SHP77 (cell line): Measurements from ENCODE around the gene TUBB2B.

Experiments
- DNase-seq, 2 experiments: peaks; one replicate each; lab custom pipeline; 2025; lab: John Stamatoyannopoulos, UW

Gene TUBB2B

DNA sequence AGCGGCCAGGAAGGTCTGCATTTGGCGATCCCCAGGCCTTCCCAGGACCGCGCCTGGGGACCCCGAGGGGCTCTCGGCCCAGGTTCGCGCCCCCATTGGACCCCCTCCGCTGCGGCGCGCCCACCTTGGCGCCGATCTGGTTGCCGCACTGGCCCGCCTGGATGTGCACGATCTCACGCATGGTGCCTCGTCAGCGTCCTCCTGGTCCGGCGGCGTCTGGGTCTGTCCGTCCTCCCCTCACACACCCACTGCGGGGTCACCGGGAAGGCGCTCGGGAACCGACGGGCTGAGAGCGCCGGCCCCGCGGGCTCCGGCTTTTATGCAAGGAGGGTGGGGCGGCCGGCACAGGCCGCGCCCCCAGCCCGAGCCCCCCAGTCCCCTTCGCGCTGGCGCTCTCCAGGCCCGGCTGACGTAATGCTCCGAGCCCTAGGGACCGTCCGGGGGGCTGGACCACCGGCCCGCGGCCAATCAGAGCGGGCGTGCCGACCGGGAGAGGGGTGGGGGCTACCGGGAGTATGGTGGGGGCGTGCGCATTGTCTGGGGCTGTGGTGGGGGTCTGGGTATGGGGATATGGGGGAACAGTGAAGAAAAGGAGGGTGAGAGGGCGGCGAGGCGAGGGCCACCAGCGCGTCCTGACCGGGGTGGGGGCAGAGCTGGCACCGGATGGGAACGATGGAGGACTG is at the start of gene TUBB2B:
TSS of gene TUBB2B (minus strand) at position 291 of the 683 bp plus-strand sequence. CDS start at position 181, 110 bp downstream.
- DNase-seq, result peak; percentile 88 to 93

DNA sequence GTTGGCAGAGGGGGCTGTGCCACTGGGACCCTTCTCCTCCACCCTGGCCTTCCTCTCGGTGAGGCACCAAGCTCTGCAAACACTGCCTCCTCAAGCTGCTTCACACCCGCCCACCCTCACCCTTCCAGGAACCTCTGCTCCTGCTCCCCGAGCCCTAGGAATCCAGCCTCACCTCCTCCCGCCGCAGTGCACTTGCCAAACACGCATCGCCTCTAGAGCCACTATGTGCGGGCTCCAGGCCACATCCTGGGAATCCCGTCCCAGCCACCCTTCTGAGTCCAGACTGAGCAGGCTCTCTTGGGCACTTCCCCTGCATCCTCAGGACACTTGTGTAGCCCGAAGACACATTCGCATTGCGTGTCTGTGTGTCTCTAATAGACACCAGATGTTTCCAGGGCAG is 49.8 kb upstream of the TUBB2B start:
- no peak for DNase-seq

DNA sequence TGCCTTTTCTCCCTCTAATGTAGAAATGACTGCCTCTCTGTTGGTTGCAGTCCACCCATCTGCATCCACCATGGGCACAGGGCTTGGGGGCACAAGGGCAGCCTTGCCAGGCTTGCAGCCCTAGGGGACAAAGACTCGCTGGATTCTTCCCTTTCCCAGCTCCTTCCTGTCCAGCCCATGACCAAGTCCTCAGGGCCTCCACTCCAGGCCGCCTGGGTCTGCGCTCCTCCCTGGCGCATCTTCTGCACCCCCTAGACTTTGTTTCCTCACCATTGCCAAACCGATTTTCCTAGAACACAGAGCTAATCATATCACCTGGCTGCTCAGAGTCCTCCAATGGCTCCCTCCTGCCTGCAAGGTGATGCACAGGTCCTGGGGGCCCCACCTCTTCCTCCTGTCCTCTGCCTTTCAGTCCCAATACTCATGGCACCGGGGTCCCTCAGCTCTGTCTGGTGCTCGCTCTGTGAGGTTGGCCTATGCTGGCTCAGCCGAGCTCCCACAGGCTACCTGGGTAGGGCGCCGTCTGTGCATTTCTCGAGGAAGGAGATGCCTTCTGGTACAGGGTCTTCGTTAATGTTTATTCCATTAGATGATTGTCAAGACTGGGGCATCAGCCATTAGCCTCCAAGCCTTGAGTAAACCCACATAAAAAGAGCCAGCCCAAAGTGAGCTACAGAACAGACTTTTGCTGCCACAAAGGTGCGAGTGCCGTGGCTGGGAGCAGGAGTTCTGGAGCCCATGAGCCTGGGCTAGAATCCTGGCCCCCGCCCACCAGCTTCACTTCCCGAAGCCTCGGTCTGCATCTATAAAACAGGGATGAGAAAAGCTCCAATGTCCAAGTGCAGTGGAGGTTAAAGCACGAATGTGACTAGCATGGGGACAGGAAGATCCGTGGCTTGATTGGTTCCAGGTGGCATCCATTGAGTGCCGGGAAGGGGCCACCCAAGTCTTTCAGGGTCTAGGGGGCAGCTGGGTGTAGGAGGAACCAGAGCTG is 49.0 kb upstream of the TUBB2B start:
- no peak for DNase-seq

DNA sequence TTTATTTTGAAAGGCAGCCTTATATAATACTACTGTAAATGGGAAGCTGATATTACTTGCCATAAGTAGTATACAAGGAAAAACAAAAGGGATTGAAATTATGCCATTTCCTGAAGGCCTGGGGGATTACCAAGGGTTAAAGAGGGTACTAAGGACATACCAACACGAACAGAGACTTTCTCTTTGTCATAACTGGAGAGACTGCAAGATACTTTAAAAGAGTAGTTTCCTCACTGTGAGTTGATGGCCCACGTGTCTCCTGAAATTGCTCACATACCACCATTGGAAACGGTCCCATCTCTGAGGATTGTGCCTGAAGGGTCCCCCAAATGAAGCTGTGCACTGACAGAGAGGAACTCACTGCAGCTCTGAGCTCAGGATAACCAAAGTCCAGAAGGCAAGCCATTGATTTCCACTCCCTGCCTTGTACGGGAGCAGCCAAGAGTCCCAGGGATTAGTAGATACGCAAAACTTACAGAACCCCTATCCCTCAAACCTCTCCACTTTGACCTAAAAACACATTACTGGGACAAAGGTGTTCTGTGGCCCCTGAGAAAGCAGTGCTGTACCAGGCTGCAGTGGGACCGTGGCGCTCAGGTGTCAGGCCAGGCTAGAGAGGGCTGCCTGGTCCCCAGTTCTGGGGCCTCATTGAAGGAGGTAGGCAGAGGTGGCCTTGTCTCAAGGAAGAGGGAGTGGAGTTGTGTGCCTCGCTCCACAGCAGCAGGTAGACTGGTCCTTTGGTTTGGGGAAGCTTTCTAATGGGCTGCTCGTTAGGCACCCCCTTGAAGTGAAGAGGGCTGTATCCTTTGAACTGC is 46.5 kb upstream of the TUBB2B start:
- DNase-seq, result no peak

DNA sequence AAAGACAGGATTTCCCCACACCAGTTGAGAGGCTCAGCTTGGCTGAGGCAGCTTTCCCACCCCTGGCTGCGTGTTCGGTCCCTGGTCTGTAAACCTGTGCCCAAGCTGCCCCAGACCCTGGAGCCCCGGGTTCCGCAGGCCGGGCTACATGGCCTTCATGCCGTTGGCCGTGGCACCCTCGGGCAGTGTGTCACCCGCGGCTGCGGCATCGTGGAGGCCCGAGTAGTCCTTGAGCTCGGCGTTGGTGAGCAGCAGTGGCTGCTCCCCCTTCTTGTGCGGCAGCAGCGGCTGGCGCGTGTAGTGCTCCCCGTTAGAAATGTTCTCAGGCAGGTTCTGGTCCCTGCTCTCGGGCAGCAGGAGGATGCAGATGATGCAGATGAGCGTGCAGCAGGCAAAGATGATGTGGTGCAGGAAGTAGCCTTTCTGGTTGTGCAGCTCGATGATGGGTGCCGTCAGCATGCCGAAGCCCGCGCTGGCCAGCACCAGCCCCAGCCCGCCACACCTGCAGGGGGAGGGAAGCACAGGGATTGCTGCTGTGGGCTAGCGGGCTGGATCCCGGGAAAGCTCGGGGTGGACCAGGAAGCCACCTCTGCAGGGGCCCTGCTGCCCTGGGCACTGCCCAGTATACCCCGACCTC is 45.6 kb upstream of the TUBB2B start:
- no peak for DNase-seq

DNA sequence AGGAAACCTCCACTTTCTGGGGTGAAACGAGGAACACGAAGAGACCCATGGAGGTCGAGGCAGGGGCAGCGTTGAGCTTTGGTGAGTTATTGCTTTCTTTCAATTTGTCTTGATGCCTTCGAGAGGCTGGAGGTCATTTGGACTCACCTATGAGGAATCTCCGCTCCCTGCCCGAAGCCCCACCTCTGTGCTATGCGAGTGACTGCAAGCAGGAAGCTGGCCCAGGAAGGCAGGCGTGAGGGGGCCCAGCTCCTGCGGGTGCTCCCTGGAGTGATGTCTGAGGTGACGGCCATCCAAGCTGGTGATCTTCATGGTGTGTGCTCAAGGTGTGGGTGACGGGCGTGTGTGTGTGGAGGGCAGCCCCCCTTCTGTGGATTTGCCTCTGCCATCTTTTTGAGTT is 44.3 kb upstream of the TUBB2B start:
- no peak for DNase-seq

DNA sequence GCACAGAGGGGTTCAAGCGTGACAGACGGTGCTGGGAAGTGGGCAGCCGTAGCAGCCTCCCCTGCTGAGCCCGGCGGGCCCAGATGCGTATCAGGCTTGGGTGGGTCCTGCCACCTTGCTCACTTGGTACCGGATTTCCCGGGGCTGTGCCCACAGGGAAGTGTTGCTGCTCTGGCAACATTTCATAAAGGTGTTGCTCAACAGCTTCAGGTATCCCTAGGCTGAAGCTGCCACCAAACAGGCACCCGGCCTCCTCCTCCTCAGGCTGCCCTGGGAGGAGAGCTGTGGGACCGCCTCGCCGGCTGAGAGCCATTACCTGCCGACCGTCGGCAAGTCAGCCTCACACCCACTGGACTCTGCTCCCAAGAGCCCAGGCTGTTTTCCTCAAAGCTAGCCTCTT is 42.8 kb upstream of the TUBB2B start:
- DNase-seq, result no peak

DNA sequence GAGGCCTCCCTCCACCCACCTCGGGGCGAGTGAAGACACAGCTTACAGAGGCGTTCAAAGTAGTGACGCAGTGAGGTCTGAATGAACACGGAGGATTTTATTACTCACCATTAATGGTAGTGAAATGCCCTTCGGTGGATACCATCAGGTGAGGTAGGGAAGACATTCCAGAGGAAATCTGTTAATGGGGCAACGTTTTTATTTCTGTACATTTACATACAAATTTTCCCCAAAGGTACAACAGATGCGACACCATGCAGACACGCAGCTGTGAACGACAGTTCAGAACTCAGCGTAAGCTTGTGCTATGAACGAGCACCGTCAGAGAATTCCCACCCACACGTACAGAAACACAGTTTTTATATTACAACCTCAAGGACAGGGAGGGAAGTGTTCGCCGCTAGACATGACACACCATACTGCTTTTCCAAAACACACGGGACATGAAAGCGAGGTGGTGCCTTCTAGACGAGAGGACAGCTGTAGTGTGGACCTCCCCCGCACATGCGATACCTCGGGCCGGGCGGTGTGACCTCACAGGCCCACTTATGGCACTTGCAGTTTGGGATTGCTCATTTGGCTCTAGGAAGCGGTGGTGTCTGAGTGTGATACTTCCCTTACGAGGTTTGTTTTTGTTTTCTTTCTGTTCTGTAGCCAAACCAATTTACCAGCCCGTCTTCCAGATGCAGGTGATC is 42.0 kb upstream of the TUBB2B start:
- DNase-seq, result no peak

DNA sequence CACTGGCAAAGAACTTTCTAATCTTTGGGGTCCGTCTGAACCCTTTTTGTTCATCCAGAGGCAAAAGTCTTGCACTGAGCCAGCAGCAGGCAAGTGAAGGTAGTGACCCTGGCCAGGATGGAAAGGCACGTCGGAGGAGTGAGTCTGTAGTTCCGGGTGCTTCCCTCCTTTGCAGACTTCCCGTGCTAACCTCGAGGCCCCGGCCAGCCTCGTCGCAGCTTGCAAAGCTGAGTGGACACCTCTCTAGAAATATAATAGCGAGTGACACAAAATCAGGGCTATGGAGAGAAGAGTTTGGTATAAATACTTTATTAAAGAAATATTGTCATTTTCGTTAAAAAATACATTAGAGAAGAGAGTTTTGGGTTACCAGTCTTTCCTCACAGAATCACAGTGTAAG is 41.2 kb upstream of the TUBB2B start:
- no peak for DNase-seq

DNA sequence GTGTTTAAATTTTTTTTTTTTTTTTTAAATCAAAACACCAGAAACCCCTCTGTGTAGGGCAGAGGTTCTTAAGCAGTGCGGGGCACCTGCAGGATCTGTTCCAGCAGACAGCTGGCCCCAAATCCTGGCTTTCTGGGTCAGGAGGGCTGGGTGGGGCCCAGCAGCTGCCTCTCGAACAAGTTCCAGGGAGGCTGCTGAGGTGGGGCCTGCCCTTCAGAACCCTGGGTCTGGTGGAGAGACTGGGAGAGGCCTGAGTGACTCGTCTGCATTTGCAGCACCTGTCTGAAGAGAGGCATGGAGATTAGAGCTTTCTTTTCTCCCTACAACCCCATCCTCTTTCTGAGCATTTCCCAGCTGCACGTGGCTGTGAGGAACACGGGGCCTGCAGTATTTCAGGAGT is 39.7 kb upstream of the TUBB2B start:
- no peak for DNase-seq

DNA sequence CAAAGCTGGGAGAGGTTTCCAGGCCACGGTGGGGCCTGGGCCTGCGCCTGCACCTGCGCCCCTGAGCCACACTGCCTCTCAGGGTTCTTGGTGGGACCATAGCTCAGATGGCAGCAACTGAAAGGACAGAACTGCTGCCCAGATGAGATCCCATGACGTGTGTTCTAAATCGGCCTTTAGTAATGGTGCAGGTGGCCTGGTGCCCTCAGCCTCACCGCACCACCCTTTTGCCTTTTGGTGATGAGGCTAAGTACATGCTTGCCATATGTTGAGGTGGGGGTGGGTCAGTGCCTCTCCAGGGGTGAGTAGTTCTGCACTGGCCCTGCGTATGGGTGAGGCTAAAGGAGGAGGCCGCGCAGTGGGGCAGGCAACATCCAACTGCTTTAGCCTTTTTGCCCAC is 38.7 kb upstream of the TUBB2B start:
- DNase-seq, result no peak

DNA sequence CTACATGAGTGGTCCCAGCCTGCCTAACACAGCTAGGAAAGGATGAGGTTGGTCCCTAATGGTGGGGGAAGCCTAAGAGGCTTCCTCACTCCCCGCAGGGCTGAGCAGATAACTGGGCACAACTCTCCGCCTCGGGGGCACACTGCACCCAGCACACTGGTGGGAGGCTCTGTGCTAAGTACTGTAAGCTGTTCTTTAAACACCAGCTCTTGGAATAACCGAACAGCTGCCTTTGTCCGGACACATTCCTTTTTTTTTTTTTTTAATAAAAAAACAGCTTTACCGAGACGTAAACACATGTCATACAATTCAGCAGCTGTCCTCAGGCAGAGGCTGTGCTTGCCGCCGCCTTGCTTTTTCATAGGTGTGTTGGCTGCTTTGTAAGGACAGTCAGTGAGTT is 38.2 kb upstream of the TUBB2B start:
- DNase-seq, result no peak

DNA sequence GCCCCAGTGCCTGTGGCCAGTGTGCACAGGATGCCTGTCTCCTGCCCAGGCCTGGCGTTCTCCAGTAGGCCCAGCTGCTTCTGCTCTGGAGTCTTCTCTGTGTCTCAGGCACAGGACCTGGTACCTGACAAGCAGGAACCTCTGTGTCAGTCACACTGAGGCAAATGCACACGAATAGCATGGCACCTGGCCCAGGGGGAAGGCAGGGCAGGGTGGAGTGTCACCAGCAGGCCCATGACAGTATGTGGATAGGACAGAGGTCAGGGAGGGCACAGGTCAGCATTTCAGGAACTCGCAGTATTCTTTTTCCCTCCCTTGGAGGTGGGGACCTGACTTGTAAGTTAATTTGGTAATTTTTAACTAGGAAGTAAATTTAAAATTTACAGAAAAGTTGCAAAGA is 36.9 kb upstream of the TUBB2B start:
- DNase-seq, result no peak

DNA sequence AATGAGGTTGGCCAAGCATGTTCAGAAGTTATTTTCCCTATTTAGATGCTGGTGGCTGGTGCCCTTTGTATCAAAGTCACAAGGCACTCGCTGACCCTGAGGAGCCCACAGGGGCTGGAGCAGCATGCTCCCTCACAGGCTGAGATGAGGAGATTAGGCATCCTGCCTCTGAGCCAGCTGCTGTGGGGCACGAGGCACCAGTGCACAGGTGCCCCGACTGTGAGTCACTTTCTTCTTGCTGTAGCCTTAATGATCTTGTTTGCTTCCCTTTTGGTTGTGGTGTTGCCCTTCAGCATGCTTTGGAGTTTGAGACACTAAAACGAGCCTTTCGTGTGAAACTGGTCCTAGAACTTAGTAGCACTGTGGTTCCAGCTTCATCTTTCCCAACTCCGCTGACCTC is 35.6 kb upstream of the TUBB2B start:
- DNase-seq, result no peak

DNA sequence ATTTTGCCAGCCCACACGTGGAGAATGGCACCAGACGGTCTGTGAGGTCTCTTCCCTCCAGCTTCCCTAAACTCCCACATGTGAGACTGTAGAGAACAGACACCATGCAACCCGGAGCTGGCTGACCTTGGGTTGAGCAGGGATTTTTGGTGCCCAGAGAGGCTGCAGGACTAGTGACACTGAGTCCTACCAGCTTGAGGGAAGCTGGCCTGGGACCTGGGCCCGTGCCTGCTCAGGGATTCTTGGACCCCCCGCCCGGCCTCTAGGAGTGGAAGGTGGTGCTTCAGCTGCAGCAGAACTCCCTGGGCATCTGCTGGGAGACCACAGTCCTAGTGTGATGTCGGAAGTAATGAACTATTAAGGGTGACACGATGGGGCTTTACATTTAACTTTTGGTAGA is 34.5 kb upstream of the TUBB2B start:
- no peak for DNase-seq

DNA sequence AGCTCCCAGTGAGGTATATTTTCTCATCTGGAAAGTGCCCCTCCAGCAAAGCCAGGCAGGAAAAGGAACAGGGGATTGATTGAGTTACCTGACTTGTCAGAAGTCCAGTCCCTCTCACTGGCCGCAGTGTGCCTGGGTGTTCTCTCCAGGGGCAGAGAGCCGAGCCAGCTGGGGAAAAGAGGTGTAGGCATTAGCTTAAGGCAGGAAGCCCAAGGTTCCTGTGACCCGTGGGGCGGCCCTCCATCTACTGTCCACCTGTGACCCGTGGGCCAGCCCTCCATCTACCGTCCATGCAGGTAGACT is 34.0 kb upstream of the TUBB2B start:
- DNase-seq, result no peak

DNA sequence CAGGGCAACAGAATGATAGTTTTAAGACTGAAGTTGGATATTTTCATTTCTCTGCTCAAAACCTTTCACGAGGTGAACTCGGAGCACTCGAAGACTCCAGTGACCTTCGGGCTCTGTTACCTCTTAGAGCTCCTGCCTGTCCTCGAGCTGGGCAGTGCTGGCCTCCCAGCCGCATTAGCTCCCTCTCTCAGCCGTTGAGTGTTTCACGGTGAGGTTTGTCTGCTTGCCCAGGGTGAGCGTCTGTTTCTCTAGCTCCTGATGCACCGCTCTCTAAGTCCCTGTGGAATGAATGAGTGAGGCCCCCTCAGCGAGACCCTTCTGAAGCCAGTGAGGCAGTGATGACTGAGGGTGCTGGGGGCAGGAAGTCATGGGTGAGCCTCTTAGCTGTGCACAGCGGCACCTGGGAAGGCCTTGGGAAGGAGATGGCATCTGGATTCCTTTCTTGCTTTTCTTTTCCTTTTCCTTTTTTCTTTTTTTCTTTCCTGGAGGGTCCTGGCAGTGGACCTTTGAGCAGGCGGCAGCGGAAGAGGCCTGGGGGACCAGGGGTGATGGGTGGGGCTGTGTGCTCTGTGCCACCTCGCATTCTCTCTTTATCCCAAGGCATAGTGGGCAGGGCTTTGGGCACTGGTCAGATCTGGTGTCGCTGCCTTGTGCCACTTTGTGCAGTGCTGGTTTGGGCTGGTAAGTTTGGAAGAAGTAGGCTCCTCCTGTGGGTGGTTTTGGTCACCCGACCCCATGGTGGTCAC is 33.5 kb upstream of the TUBB2B start:
- no peak for DNase-seq

DNA sequence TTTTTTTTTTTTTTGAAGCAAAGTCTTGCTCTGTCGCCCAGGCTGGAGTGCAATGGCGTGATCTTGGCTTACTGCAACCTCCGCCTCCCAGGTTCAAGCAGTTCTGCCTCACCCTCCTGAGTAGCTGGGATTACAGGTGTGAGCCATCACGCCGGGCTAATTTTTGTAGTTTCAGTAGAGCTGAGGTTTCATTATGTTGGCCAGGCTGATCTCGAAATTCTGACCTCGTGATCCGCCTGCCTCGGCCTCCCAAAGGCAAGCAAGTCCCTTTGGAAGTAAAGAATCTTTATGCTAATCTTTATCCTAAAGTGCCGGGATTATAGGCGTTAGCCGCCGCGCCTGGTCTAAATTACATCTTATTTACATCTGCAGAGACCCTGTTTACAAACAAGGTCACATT is 32.8 kb upstream of the TUBB2B start:
- DNase-seq, result no peak

DNA sequence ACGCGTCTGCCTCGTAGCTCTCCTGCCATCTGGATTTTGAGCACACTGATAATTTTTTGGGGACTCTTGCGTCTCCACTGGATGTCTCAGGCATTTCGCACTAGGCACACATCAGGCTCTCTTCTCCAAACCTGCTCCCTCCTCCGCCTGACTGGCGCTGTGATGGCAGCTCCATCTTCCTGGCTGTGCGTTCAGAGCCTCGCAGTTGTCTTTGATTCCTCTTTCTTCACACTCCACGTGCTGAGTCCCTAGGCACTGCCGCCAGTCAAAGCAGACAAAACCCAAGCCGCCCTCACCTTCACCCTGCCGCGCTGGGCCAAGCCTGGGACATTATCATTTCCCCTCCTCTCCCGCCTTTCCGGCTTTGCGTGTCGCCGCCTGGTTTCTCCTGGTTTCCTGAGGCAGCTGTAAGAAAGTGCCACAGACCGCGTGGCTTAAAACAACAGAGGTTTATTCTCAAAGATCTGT is 32.1 kb upstream of the TUBB2B start:
- peak in 1 of 2 experiments; percentile 21 for DNase-seq

DNA sequence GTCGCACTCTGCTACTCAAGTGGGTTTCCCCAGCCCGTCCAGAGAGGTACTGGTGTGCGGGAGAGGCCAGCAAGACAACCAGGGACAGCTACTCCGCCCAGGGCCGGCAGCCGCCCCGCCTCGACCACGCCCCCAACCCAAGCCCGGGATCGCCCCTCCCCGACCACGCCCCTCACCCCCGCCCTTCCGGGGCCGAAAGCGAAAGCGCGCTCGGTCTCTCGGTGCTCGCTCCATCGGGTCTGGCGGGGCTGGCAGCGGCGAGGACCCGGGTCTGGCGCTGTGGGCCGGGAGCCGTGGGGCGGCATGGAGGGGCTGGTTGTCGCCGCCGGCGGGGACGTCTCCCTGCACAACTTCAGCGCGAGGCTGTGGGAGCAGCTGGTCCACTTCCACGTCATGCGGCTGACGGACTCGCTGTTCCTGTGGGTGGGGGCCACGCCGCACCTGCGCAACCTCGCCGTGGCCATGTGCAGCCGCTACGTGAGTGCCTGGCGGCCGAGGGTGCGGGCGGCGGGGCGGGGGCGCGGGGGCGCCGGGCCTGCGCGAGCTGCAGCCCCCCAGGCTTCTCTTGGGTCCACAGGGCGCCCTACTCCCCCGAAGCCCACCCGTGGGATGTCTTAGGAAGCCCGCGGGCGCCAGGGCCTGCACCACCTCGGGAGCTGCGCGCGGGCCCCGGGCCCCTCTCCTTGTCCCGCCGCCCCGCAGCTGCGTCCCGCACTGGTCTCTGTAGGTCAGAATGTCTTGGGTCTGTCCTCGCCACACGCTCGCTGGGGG is 31.5 kb upstream of the TUBB2B start, which contains the start of gene PSMG4:
TSS of gene PSMG4 (plus strand) at position 228 of the 771 bp plus-strand sequence. CDS start at position 304, 76 bp downstream.
- peak; percentile 76 to 79 for DNase-seq
